ENCODE data around the gene RIOX2.

Gene RIOX2

GRCh38 chr3:97988784-97989568 lies 16.7 kb upstream of the RIOX2 start:
- no peak for DNase-seq

GRCh38 chr3:97987306-97987705 lies 15.1 kb upstream of the RIOX2 start:
- no peak for DNase-seq

- no peak for DNase-seq
Observed at GRCh38 chr3:97983933-97984491, 11.8 kb upstream of the RIOX2 start.

- DNase-seq: no peak
Observed at GRCh38 chr3:97981886-97982285, 9.7 kb upstream of the RIOX2 start.

- DNase-seq: no peak
Observed at GRCh38 chr3:97979610-97980009, 7.4 kb upstream of the RIOX2 start.

- DNase-seq: no peak
Observed at GRCh38 chr3:97975466-97975865, 3.2 kb upstream of the RIOX2 start.

GRCh38 chr3:97974996-97975395 lies 2.8 kb upstream of the RIOX2 start:
- no peak for DNase-seq

- DNase-seq: peak; percentile 43
Observed at GRCh38 chr3:97972976-97973375, 745 bp upstream of the RIOX2 start.

GRCh38 chr3:97970956-97971620 lies 1.1 kb downstream of the RIOX2 start:
- no peak for DNase-seq

GRCh38 chr3:97970156-97970555 lies 2.1 kb downstream of the RIOX2 start:
- DNase-seq: no peak

GRCh38 chr3:97969541-97969940 lies 2.7 kb downstream of the RIOX2 start:
- DNase-seq: no peak

GRCh38 chr3:97968376-97968775 lies 3.9 kb downstream of the RIOX2 start:
- DNase-seq: no peak

GRCh38 chr3:97967966-97968365 lies 4.3 kb downstream of the RIOX2 start:
- DNase-seq: no peak

GRCh38 chr3:97960993-97961766 lies 11.1 kb downstream of the RIOX2 start:
- DNase-seq: no peak

- DNase-seq: no peak
Observed at GRCh38 chr3:97960551-97960950, 11.7 kb downstream of the RIOX2 start.

- DNase-seq: no peak
Observed at GRCh38 chr3:97959872-97960271, 12.4 kb downstream of the RIOX2 start.

- no peak for DNase-seq
Observed at GRCh38 chr3:97958796-97959195, 13.4 kb downstream of the RIOX2 start.

GRCh38 chr3:97958396-97958795 lies 13.8 kb downstream of the RIOX2 start:
- no peak for DNase-seq

GRCh38 chr3:97957617-97958311 lies 14.5 kb downstream of the RIOX2 start:
- DNase-seq: peak; percentile 15

GRCh38 chr3:97956051-97956450 lies 16.2 kb downstream of the RIOX2 start:
- no peak for DNase-seq

- DNase-seq: no peak
Observed at GRCh38 chr3:97954228-97954827, 17.9 kb downstream of the RIOX2 start.

GRCh38 chr3:97952872-97953271 lies 19.4 kb downstream of the RIOX2 start:
- DNase-seq: no peak
